ENCODE data around the gene YAP1. TPM values are rescaled to one million over a fixed set of nuclear protein-coding genes. Genes with fewer than 3 reads are reported as not detected.
A peak's percentile ranks its signal among the peaks of the same experiment; 100 is the strongest.

YAP1 gene
- total and polyA plus RNA-seq, 2 donors (not counting 1 experiment from before 2014, with no cell fraction given) = 116 to 169 TPM

DNA sequence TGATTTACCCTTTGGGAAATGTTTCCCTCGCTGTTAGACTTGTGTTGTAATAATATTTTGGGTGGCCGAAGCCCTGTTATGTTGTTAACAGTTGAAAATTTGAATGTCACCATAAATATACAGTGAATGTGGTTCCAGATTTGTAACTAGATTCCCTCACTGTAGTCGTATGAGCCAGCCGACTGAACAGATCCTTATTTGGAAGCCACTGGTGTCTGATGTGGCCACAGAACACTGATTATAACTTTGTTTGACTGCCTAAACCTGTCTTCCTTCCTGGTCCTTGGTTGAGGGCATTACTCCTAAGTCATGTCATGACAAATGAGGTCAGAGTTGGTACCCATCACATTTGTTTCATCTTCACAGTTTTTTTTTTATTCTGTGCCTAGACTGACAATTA lies 45.4 kb downstream of the YAP1 start:
- Histone ChIP-seq H3K4me2 (ENCODE audit: extremely low read depth, insufficient read depth, low read length) (peak overlapping the region; percentile 11), H3K79me2 (ENCODE audit: control insufficient read depth, insufficient read depth, low read length) (peaks cover 97% of the 10 kb centered on the region), H2AFZ (ENCODE audit: low read length) (no peak overlapping the region), H3K36me3 (ENCODE audit: control insufficient read depth, insufficient read depth, low read length) (no peaks in the 10 kb centered on the region), H3K9me3 (ENCODE audit: control insufficient read depth, insufficient read depth, low read depth, low read length) (no peaks in the 10 kb centered on the region), H3K27me3 (ENCODE audit: control insufficient read depth, insufficient read depth, low read length) (no peaks in the 10 kb centered on the region), H4K20me1 (ENCODE audit: control insufficient read depth, extremely low read depth, insufficient read depth, low read length) (no peaks in the 10 kb centered on the region), H3K9ac (ENCODE audit: insufficient read depth, low read length) (no peak overlapping the region), H3K4me3 (replicated peaks in 1 of 4; ENCODE audit: control extremely low read depth in 1 of 4, insufficient read depth in 1 of 4, low read depth in 3 of 4, low read length in 4 of 4) (no peak overlapping the region), H3K4me1 (ENCODE audit: control insufficient read depth, extremely low read depth, insufficient read depth, low read length) (no peaks in the 10 kb centered on the region), H3K27ac (ENCODE audit: insufficient read depth, low read length) (no peak overlapping the region)
- DNase-seq (ENCODE audit: low read depth in 2 of 2) = peak; percentile 34 to 68
- TF ChIP-seq, protein P1, sequence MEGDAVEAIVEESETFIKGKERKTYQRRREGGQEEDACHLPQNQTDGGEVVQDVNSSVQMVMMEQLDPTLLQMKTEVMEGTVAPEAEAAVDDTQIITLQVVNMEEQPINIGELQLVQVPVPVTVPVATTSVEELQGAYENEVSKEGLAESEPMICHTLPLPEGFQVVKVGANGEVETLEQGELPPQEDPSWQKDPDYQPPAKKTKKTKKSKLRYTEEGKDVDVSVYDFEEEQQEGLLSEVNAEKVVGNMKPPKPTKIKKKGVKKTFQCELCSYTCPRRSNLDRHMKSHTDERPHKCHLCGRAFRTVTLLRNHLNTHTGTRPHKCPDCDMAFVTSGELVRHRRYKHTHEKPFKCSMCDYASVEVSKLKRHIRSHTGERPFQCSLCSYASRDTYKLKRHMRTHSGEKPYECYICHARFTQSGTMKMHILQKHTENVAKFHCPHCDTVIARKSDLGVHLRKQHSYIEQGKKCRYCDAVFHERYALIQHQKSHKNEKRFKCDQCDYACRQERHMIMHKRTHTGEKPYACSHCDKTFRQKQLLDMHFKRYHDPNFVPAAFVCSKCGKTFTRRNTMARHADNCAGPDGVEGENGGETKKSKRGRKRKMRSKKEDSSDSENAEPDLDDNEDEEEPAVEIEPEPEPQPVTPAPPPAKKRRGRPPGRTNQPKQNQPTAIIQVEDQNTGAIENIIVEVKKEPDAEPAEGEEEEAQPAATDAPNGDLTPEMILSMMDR (conservative IDR thresholded peaks at IDR 0.05 in 1 of 2, IDR thresholded peaks at IDR 0.05 in 1 of 2; ENCODE audit: low read depth in 1 of 2, low read length in 2 of 2) = no peak
- TF ChIP-seq EZH2 (IDR thresholded peaks at IDR 0.05; ENCODE audit: low read length, missing control alignments) = no peak

DNA sequence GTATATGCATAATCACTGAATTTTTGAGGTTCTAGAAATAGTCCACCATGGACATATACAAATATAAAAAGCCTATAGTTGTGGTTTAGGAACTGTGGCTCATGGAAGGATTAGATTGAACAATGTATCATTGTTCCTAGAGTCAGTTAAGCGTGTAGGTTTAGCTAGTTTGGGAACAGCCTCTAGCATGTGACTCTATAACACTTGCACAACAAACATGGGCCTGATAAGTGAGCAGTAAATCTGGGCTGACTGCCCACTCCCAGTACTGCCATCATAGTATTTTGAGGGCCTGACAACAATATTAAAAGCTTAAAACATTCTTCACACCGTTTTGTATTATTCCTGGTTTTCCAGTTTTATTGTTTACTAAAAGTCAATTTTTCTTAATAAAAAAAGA lies 47.0 kb downstream of the YAP1 start:
- Histone ChIP-seq H3K9ac (ENCODE audit: insufficient read depth, low read length) (no peak overlapping the region), H3K36me3 (ENCODE audit: control insufficient read depth, insufficient read depth, low read length) (no peaks in the 10 kb centered on the region), H3K4me3 (replicated peaks in 1 of 4; ENCODE audit: control extremely low read depth in 1 of 4, insufficient read depth in 1 of 4, low read depth in 3 of 4, low read length in 4 of 4) (no peak overlapping the region), H3K9me3 (ENCODE audit: control insufficient read depth, insufficient read depth, low read depth, low read length) (no peaks in the 10 kb centered on the region), H3K4me2 (ENCODE audit: extremely low read depth, insufficient read depth, low read length) (no peak overlapping the region), H4K20me1 (ENCODE audit: control insufficient read depth, extremely low read depth, insufficient read depth, low read length) (no peaks in the 10 kb centered on the region), H2AFZ (ENCODE audit: low read length) (no peak overlapping the region), H3K27me3 (ENCODE audit: control insufficient read depth, insufficient read depth, low read length) (no peaks in the 10 kb centered on the region), H3K27ac (ENCODE audit: insufficient read depth, low read length) (no peak overlapping the region), H3K79me2 (ENCODE audit: control insufficient read depth, insufficient read depth, low read length) (peaks cover 93% of the 10 kb centered on the region), H3K4me1 (ENCODE audit: control insufficient read depth, extremely low read depth, insufficient read depth, low read length) (no peaks in the 10 kb centered on the region)
- TF ChIP-seq EZH2 (IDR thresholded peaks at IDR 0.05; ENCODE audit: low read length, missing control alignments) = no peak
- TF ChIP-seq, protein P1 (conservative IDR thresholded peaks at IDR 0.05 in 1 of 2, IDR thresholded peaks at IDR 0.05 in 1 of 2; ENCODE audit: low read depth in 1 of 2, low read length in 2 of 2) = no peak
- peak; percentile 82 to 95 for DNase-seq (ENCODE audit: low read depth in 2 of 2)

DNA sequence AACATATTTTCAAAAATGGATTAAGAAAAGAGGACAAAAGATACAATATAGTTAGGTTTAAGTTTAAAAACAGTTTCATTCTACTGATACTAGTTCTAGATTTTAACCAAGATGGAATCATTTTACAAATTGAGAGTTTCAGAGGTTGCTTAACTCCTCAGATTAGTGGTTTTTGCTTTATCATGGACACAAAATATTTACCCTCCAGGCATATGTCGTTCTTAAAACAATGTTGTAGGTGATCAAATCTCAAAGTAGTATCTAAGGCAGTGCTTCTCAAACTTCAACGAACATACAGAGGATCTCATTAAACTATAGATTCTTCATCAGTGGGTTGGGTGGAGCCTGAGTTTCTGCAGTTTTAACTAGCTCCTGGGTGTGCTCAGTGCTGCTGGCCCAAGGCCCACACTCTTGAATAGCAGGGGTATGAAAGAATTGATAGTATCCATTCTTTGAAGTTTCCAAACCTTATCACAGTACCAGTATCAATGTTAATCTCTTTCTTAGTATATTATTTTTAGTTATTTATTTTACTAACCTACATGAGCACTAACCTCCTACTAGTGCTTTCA lies 48.0 kb downstream of the YAP1 start:
- no peak for TF ChIP-seq EZH2 (IDR thresholded peaks at IDR 0.05; ENCODE audit: low read length, missing control alignments)
- Histone ChIP-seq H3K4me1 (ENCODE audit: control insufficient read depth, extremely low read depth, insufficient read depth, low read length) (no peaks in the 10 kb centered on the region), H4K20me1 (ENCODE audit: control insufficient read depth, extremely low read depth, insufficient read depth, low read length) (no peaks in the 10 kb centered on the region), H3K79me2 (ENCODE audit: control insufficient read depth, insufficient read depth, low read length) (peaks cover 89% of the 10 kb centered on the region), H3K4me3 (replicated peaks in 1 of 4; ENCODE audit: control extremely low read depth in 1 of 4, insufficient read depth in 1 of 4, low read depth in 3 of 4, low read length in 4 of 4) (no peak overlapping the region), H3K27me3 (ENCODE audit: control insufficient read depth, insufficient read depth, low read length) (no peaks in the 10 kb centered on the region), H3K9me3 (ENCODE audit: control insufficient read depth, insufficient read depth, low read depth, low read length) (no peaks in the 10 kb centered on the region), H3K9ac (ENCODE audit: insufficient read depth, low read length) (no peak overlapping the region), H3K36me3 (ENCODE audit: control insufficient read depth, insufficient read depth, low read length) (no peaks in the 10 kb centered on the region), H2AFZ (ENCODE audit: low read length) (no peak overlapping the region), H3K27ac (ENCODE audit: insufficient read depth, low read length) (no peak overlapping the region), H3K4me2 (ENCODE audit: extremely low read depth, insufficient read depth, low read length) (no peak overlapping the region)
- no peak for DNase-seq (ENCODE audit: low read depth in 2 of 2)
